Psoas muscle (tissue), 8 donors: ENCODE data around the gene ESRP2. TPM values are rescaled to one million over a fixed set of nuclear protein-coding genes. Genes with fewer than 3 reads are reported as not detected.

Experiments used
- ATAC-seq, 4 donors: fragments of 200-7000 bp; cut with Tn5 transposase; one replicate each; pipeline ENCODE4 v1.9.1; 2020; ENCODE audit warnings: moderate library complexity in 3 of 4, mild to moderate bottlenecking in 2 of 4
- DNase-seq, 2 donors: peaks; one replicate each; pipeline ENCODE4 v3.0.0-alpha.2; 2020
- H3K27ac ChIP-seq: fragments of 200-600 bp; one replicate; pipeline ENCODE4 v1.8.0; 2022
- H3K27me3 ChIP-seq, 3 donors: fragments of 200-600 bp in 1 of 3; one replicate each; pipeline versions ENCODE4 v1.6.1 to v1.8.0; 2013 to 2022; ENCODE audit warnings: low read length in 2 of 3, mild to moderate bottlenecking in 2 of 3, moderate library complexity in 1 of 3; ENCODE audit not compliant: insufficient read depth in 3 of 3
- H3K36me3 ChIP-seq, 2 donors: fragments of 200-600 bp in 1 of 2; one replicate each; pipeline versions ENCODE4 v1.6.1 to v1.8.0; 2013 to 2022; ENCODE audit warnings: low read depth in 1 of 2, mild to moderate bottlenecking in 1 of 2, moderate library complexity in 1 of 2; ENCODE audit not compliant: insufficient read depth in 1 of 2
- H3K4me1 ChIP-seq: fragments of 200-600 bp; one replicate; pipeline ENCODE4 v1.8.0; 2022
- H3K4me3 ChIP-seq: fragments of 200-600 bp; one replicate; pipeline ENCODE4 v1.8.0; 2022; ENCODE audit warnings: mild to moderate bottlenecking
- H3K9me3 ChIP-seq: fragments of 200-600 bp; one replicate; pipeline ENCODE4 v1.8.0; 2022
- WGBS, 3 donors: extraction: QIAGEN DNeasy Blood & Tissue Kit; methylation state at CpG; one replicate each; pipeline versions ENCODE4 v1.1.6 to v1.1.7; 2013; 5-methylcytosine and 5-hydroxymethylcytosine counted together
- intact Hi-C, 2 donors: fragments of 100-400 bp; cut with DNase I; formaldehyde crosslinking; loops; one replicate each; pipeline versions ENCODE4 v1.11.0 to v1.14.2; 2022
- polyA plus RNA-seq, 3 donors: library from polyadenylated mRNA; stranded (reverse); fragments of 200-250 nt; gene quantifications; one replicate each; pipeline ENCODE4 v1.2.3, GENCODE V29; 2013
- total RNA-seq, 4 donors: library from RNA; stranded (reverse); fragmentation: NEBNext Ultra II Directional in 2 of 4; extraction: Animal tissue kit (Norgen Biotek cat#: 25700) in 2 of 4; gene quantifications; one replicate each; pipeline versions ENCODE4 v1.2.1 to v1.2.4, GENCODE V29; 2021 to 2023
- TF ChIP-seq, protein P1 (sequence below): fragments of 200-600 bp; IDR thresholded peaks from one replicate; pipeline ENCODE4 v1.8.0; 2022; ENCODE audit warnings: antibody characterized with exemption
- donor health status: healthy with polysubstance abuse.
- donor health status: DM: no; HTN: no; CAD: no; lungs with moderate emphysema.
- donor health status: Bipolar disorder and iron deficiency.
- donor health status: healthy.
- donor health status: DM: yes; HTN: yes; CAD: no.
- donor health status: DM: no; HTN: no; CAD: no.
- donor health status: DM: no; HTN: no; CAD: no.
- donor health status: DM: yes; HTN: yes; CAD: no.

The ESRP2 gene
- total and polyA plus RNA-seq, 7 donors, result 0.03 to 0.08 (median 0.05) TPM; not detected in 4

- no peak for ATAC-seq
- peaks cover 65% of the 10 kb centered on the region for H3K4me1 ChIP-seq
- peak overlapping the region; percentile 85 for H3K4me3 ChIP-seq
- DNase-seq, result peak; percentile 3 to 40
- intact Hi-C loops, result no loop called here
- H3K9me3 ChIP-seq, result no peaks in the 10 kb centered on the region
- H3K36me3 ChIP-seq, result peaks cover 0 to 33% of the 10 kb centered on the region in 2 donors
- H3K27ac ChIP-seq, result peak overlapping the region; percentile 92
- TF ChIP-seq, protein P1, sequence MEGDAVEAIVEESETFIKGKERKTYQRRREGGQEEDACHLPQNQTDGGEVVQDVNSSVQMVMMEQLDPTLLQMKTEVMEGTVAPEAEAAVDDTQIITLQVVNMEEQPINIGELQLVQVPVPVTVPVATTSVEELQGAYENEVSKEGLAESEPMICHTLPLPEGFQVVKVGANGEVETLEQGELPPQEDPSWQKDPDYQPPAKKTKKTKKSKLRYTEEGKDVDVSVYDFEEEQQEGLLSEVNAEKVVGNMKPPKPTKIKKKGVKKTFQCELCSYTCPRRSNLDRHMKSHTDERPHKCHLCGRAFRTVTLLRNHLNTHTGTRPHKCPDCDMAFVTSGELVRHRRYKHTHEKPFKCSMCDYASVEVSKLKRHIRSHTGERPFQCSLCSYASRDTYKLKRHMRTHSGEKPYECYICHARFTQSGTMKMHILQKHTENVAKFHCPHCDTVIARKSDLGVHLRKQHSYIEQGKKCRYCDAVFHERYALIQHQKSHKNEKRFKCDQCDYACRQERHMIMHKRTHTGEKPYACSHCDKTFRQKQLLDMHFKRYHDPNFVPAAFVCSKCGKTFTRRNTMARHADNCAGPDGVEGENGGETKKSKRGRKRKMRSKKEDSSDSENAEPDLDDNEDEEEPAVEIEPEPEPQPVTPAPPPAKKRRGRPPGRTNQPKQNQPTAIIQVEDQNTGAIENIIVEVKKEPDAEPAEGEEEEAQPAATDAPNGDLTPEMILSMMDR, result no peak
- H3K27me3 ChIP-seq, result no peaks in the 10 kb centered on the region
- WGBS, 3 donors, result 52 to 69% (median 63%) methylated on average over 4 of the region's 4 CpGs
These were observed 12.0 kb upstream of the ESRP2 start for GRCh38 chr16:68247932-68248331.

DNA sequence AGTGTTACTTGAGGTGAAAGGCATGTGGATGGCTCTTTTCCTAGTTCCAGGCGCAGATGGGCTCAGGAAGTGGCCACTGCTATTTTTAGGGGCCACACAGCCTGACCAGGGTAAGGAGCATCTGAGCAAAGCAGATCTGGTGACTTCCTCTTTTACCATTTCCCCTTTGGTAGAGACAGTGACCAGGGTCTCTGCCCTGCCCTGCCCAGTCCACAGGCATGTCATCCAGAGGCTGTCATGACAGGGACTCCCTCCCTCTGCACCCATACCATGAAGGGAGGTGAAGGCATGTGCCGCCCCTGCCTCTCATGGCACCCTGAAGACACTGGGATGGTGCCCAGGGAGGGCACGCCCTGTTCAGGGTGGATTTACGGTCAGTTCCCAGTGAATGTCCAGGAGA is 11.5 kb upstream of the ESRP2 start:
- peak overlapping the region; percentile 85 for H3K4me3 ChIP-seq
- peaks cover 59% of the 10 kb centered on the region for H3K4me1 ChIP-seq
- ATAC-seq, result peak in 3 of 4 donors; percentile 31 to 36 (median 32)
- H3K27ac ChIP-seq, result peak overlapping the region; percentile 92
- 29 to 58% (median 34%) methylated on average over 4 of the region's 4 CpGs for WGBS, 3 donors
- H3K27me3 ChIP-seq, result no peaks in the 10 kb centered on the region
- DNase-seq, result peak; percentile 21 to 62
- H3K36me3 ChIP-seq, result peaks cover 0 to 28% of the 10 kb centered on the region in 2 donors
- no peaks in the 10 kb centered on the region for H3K9me3 ChIP-seq
- intact Hi-C loops, result no loop called here
- TF ChIP-seq, protein P1, result no peak

DNA sequence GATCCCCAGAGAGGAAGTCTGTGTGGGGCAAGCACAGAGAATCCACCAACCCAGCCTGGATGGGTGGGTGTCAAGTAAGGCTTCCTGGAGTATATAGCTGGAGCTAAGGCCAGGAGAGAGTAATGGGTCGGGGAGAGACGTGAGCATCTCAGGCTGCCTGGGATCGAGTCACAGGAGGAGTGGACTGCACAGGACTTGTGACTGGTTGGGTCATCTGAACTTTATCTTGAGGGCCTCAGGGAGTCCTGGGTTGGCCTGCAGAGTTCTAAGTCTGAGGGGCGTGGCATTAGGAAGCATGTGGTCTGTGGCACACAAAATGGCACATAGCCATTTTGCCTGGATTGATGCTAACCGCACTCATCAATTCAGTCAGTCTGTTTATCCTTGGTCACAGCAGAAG is 10.7 kb upstream of the ESRP2 start:
- intact Hi-C loops, result no loop called here
- H3K27ac ChIP-seq, result peak overlapping the region; percentile 92
- DNase-seq, result peak; percentile 15 to 61

GRCh38 chr16:68246121-68246520 is 10.2 kb upstream of the ESRP2 start:
- Histone ChIP-seq H3K9me3 (no peaks in the 10 kb centered on the region), H3K36me3 (peaks cover 0 to 24% of the 10 kb centered on the region in 2 donors), H3K27ac (peak overlapping the region; percentile 92), H3K4me3 (peak overlapping the region; percentile 85), H3K4me1 (peaks cover 48% of the 10 kb centered on the region), H3K27me3 (no peaks in the 10 kb centered on the region)
- WGBS, 3 donors, result 45 to 61% (median 49%) methylated on average over 7 of the region's 7 CpGs
- ATAC-seq (no peak), DNase-seq (no peak)
- intact Hi-C loops, result no loop called here
- TF ChIP-seq, protein P1, result no peak

More for the DNA sequence above, 10.7 kb upstream of the ESRP2 start:
- ATAC-seq, result peak in 2 of 4 donors; percentile 16 to 26
- Histone ChIP-seq H3K9me3 (no peaks in the 10 kb centered on the region), H3K4me3 (peak overlapping the region; percentile 85), H3K27me3 (no peaks in the 10 kb centered on the region), H3K4me1 (peaks cover 54% of the 10 kb centered on the region), H3K36me3 (peaks cover 0 to 25% of the 10 kb centered on the region in 2 donors)
- 54 to 84% (median 62%) methylated on average over 5 of the region's 5 CpGs for WGBS, 3 donors
- TF ChIP-seq, protein P1, result no peak
